HG02571 (cell line): ENCODE results near the gene FBXO11.
"Not testable (repeated sequence)": the region's sequence is repeated elsewhere in the genome, so short reads cannot be mapped to it uniquely, and the experiment has no call there.

ENCODE experiments used
- ATAC-seq: cut with Tn5 transposase; IDR thresholded peaks from one replicate; pipeline ENCODE4 v1.9.1; 2021; ENCODE audit warnings: mild to moderate bottlenecking, moderate library complexity; ENCODE audit not compliant: unreplicated experiment

FBXO11 gene

DNA sequence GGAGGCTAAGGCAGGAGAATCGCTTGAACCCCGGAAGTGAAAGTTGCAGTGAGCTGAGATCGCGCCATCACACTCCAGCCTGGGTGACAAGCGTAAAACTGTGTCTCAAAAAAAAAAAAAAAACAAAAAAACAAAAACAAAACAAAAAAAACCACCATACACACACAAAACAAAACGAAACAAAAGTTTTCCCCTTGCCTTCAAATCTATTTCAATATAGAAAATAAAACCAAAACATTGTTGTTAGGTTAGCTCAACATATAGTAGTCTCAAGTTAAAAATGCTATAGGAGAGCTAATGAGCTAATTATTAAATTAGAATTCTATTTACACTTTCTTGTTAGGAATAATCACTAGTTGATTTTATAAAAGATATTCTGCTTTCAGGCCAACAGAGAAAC lies 43.3 kb downstream of the FBXO11 start:
- ATAC-seq, result no peak

DNA sequence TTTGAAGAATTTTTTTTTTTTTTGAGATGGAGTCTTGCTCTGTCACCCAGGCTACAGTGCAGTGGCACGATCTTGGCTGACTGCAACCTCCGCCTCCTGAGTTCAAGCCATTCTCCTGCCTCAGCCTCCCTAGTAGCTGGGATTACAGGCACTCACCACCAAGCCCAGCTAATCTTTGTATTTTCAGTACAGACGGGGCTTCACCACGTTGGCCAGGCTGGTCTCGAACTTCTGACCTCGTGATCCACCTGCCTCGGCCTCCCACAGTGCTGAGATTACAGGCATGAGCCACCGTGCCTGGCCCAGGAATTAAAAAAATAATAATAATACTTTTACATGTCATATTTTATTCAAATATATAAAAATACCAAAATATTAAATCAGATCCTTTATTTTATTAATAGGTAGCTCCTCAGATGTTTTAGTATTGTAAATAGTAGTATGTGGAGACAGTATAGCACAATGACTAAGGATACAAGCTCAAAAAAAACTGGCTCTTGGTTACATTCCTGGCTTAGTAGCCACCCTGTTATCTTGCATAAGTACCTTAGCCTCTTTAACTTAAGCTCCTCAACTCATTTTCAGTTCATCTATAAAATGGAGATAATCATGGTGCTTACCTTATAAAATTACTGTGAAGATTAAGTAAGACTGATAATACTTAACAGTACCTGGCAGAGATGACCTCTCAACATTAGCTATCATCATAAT lies 53.1 kb downstream of the FBXO11 start:
- not testable (repeated sequence) for ATAC-seq

DNA sequence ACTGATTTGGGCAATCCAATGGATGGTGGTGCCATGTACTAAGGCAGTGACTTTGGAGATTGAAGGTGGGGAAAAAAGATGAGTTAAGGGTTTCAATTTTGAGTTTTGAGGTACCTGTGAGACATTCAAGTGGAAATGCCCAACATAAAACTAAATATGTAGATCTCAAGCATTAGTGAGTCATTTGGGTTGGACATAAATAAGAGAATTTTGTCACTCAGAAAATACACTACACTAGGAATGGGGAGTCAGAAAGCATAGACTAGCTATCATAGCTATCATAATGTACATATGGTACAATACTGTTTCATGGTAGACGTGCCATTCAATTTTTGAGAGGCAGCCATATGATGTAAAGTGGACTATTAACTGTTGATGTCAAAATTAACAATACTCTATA lies 56.1 kb downstream of the FBXO11 start:
- no peak for ATAC-seq

DNA sequence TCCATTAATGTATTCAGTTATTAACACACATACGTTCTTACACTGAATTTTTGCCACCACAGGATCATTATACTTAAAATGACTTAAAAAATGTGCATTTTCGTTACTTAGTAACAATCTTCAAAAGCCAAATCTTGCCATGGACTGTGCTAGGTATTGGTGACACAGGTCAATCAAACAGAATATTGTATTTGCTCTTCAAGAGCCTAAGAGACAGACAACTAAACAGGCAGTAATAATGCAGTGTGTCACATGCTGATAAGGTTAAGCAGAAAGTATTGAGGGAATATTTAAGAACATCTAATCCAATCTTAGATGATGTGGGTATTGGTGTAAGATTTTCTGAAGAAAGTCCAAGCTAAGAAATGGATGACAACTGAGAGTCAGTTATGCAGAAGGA lies 56.9 kb downstream of the FBXO11 start:
- no peak for ATAC-seq

DNA sequence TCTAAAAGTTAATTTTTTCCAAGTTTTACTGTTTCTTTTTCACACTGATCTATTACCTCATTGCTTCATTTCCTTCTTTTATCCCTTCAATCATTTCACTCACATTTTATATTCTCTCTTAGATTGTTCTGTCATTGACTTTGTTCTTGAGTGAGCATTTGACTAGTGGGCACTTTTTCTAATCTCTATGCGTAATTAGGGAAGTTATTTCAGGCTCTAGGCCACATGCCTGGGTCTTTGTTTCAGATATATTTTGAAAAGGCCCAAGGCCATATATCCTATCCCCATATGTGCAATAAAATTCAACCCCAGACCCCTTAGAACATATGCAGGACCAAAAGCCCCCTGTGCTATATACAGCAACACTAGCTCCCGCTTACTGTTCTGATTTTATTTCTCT lies 62.1 kb downstream of the FBXO11 start:
- no peak for ATAC-seq

DNA sequence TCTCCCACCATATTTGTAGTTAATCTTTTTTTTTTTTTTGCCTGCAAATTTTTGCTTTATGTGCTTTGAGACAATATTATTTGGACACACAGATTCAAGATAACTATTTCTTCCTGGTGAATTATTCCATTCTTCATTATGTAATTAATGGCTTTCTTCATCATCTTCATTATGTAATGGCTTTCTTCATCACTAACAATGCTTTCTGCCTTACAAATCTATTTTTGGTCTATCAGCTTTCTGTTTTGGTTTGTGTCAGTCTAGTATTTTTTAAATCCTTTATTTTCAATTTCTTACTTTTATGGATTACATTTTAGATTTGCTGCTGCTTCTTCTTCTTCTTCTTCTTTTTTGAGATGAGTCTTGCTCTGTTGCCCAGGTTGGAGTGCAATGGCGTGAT lies 62.9 kb downstream of the FBXO11 start:
- no peak for ATAC-seq

DNA sequence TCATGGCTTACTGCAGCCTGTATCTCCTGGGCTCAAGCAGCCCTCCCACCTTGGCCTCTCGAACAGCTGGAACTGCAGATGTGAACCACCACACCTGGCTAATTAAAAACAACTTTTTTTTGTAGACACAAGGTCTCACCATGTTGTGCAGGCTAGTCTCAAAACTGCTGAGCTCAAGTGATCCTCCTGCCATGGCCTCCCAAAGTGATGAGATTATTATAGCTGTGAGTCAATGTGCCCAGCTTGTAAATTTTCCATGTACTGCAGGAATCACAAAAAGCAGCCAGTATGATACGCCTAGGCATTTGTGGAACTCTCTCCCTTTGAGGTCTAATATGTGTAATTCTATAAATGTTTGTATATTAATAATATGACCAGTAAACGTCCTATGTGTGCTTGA lies 63.5 kb downstream of the FBXO11 start:
- no peak for ATAC-seq

DNA sequence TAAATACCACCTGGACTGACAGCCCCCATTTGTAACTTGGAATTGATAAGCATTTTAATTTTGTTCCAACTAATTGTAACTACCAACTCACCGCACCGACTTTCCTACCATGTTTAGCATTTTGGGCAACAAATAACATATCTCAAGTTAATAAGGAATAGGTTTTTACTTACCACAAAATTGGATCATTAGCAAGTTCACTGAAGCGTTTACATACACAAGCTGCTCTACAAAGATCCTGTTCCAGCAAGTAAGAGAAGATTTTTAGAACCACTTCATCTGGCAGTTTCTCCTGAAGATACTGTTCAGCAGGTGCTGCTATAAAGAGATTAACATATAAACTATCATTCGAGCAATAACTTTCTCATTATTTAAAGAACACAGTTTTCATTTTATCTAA lies 67.6 kb downstream of the FBXO11 start:
- no peak for ATAC-seq

DNA sequence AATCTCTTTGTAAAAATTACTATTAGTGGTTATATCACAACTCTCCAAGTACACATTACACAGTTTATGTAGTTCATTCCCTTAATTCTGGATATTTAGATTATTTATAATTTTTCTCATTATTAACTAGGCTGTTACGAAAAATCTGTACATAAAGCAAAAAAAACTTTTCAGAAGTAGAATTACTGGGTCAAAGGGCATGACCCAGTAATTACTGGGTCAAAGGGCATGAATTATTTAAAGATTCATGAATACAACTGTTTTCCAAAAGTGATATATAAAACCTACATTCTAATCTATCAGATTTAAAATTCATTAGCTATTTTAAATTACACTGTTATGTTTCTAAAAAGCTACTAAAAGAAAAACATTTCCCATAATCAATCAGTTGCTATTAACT lies 68.0 kb downstream of the FBXO11 start:
- ATAC-seq, result no peak

DNA sequence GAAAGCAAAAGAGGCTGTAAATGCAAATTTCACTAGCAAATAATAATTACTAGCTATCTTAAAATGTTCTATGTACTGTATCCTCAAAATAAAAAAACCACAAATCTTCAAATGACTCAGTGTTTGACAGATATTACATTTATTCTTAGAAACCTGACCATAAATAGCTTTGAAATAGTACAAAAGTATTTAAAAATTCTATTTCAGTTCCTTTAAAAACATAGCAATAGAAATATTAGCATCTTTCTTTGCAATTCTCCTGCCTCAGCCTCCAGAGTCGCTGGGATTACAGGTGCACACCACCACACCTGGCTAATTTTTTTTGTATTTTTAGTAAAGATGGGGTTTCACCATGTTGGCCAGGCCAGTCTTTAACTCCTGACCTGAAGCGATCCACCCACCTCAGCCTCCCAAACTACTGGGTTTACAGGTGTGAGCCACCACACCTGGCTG lies 72.8 kb downstream of the FBXO11 start:
- ATAC-seq, result peak; percentile 74

DNA sequence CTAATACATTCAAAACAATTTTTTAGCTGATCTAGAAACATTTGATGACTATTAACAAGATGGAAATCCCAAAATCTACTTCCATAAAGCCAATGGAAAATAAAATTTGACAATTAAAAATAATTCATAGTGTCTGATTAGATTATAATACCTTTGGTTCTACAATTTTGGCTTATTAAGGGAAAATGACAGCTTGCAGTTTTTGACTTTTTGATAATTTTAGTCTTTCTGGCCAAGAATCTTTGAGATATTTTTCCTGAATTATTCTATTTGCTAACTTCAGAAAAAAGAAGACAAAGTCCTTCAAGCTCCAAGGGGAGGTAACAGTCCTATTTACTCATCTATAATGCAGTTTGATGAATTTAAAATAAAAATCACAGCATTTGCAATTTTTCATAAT lies 83.8 kb downstream of the FBXO11 start:
- no peak for ATAC-seq

DNA sequence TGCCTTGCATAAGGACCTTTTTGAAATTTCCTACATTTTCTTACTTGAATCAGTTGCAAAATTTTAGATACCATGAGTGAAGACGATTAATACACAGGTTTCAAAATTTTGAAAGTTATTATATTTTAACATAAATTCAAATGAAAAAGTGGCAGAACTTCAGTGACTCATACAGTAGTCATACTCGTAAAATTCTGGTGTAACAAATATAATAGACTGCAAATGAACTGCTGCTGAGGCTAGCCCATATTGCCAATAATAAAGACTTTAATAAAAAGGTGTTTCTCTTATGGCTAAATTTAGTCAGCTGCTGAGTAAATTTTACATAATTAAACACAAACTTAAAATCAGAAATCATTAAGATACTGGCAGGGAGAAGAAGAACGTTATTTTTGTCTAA lies 86.5 kb downstream of the FBXO11 start:
- ATAC-seq, result no peak

DNA sequence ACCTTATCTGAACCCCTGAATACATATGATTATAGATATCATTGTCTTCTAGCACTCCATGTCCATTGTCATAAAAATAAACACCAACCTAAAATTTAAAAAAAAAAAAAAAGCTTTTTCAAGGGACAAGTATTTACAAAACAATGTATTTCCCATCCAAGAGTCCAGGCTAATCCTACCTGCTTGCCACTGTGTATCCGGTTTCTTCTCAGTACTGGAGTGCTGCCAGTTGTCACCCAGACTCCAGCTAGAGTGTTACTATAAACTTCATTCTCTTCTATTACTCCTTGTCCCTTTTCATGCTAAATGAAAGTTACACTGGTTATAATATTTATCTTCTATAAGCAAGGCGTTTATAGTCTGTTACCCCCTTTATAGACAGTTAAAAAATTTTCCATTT lies 87.5 kb downstream of the FBXO11 start:
- no peak for ATAC-seq

DNA sequence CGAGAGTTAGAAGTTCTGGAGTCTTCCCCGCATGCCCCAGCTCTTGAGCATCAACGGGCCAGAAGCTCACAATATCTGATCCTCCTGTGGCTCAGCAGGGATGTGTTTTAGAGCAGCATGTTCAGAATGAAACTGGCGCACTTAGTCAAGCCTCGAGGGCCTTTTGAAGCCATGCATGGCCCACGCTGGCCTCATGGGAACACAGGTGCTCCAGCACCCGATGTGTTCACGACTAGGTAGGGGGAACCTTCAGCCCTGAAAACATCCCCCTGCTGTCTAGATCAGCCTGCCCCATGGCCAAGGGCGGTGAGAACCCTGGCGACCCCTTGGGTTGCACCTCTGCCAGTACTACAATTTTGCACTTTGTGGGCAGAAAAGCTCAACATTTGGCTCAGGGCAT lies 90.5 kb downstream of the FBXO11 start:
- ATAC-seq, result no peak

DNA sequence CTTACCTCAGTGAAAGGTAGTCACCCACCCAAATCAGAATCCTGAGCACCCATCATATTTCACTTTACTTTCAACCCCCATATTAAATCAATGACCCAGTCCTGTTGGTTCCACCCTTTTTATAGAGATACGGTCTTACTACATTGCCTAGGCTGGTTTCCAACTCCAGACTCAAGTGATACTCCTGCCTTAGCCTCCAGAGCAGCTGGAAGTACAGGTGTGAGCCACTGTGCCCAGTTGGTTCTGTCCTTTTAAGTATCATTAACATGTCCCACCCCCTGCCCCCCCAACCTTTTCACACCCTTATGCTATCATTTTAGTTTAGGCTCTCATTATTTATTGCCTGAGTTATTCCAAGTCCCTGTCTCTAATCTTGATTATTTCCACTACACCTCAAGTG lies 94.6 kb downstream of the FBXO11 start:
- no peak for ATAC-seq

DNA sequence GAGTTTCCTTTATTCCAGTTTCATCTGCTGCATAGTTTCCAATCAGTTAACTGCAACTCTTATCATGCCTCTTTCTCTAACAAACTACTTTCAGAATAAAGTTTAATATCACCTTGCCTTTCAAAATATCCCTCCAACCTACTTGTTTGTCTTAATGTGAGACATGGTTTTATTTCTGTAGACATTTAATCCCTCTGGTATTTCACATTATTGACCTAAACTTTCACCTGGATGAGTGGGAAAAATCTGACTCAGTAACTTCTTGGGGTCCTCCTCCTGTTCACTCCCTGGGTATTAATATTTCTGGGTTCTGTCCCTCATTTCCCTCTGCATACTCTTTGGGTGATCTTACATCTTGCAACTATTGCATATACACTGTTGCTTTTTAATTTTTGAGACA lies 95.4 kb downstream of the FBXO11 start:
- ATAC-seq, result no peak

DNA sequence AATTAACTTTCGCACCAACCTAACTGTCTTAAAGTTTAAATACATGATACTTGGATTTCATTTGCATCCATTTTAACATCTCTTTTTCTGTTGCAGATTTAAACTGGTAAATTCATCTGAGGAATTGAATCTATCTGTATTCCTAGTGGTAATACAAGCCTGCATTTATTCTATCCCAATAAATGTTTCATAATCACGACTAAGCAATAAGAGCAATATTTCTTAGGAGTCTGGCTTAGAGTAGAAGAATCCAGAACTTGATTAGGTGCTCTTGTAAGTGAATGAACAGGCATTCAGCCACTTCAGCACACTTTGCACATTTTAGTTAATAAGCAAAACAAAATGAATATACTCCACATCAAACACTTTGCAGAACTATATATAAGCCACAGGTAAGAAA lies 96.4 kb downstream of the FBXO11 start:
- ATAC-seq, result no peak

DNA sequence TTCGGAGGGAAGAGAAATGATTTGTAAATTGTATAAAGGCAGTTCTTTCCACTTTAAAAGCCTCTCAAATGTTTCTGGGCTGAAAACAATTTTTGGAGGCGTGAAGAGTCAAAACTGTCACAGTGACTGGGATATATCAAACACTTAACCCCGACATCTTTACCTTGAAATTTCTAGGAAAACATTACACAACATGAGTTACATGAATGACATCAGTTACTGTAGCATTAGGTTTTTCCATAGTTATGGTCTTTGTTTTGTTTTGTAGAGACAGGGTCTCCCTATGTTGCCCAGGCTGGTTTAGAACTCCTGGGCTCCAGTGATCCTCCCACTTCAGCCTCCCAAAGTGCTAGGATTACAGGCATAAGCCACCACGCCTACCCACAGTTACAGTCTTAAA lies 97.7 kb downstream of the FBXO11 start:
- ATAC-seq, result no peak

DNA sequence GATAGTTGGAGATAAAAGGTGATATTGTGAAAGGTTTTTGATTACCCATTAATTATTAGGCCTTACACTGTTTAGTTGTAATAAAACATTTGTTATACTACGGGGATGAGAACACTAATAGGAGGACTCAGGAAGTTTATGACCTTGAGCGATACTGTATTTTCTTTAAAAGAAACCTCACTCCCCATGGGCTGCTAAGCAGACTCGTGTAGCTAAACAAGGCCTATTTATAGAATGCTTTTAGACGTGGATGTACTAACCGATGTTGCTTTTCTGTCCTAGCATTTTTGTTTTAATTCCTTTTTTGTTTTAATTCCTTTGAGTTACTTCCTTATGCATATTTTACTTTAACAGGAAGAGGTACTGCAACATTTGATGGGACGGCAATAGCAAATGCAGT lies 100.4 kb downstream of the FBXO11 start:
- ATAC-seq, result no peak

DNA sequence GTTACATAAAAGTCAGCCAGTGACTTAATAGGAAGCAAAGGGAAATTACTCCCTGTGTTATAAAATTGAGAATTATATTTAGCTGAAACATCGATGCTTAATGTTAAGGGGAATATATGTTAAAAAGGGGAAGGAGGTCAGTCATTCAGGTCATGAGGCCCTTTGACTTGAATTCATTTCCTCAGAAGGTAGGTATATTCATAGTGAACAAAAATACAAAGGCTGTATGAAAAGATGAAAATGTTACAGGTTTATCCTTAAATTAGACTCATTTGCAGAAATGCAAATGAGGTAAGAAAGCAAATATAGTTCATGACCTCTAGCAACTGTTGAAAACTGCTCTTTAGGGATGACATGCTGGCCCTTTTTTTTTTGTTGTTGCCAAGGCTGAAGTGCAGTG lies 102.5 kb downstream of the FBXO11 start:
- no peak for ATAC-seq

DNA sequence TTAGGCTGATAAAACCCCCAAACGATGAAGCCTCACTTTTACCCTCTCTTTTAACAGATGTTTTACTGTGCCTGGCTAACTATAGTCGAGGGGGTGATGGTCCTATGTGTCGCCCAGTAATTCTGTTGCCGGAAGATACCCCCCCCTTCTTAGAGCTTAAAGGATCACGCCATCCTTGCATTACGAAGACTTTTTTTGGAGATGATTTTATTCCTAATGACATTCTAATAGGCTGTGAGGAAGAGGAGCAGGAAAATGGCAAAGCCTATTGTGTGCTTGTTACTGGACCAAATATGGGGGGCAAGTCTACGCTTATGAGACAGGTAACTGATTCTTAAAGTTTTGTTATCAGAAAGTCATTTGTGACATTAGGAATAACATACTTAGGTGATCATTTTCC lies 102.9 kb downstream of the FBXO11 start:
- no peak for ATAC-seq

DNA sequence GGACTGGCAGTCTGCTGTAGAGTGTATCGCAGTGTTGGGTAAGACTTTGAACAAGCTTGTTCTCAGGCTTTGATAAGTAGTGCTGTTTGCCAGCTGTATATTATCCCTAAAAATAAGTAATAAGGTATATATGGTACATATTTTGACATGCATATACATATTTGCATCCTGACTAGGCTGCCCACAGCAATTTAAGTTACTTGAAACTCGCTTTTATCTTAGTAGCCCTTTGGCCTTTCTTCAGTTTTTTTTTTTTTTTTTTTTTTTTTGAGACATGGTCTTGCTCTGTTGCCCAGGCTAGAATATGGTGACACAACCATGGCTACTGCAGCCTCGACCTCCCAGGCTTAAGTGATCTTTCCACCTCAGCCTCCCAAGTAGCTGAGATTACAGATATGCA lies 105.2 kb downstream of the FBXO11 start:
- no peak for ATAC-seq

DNA sequence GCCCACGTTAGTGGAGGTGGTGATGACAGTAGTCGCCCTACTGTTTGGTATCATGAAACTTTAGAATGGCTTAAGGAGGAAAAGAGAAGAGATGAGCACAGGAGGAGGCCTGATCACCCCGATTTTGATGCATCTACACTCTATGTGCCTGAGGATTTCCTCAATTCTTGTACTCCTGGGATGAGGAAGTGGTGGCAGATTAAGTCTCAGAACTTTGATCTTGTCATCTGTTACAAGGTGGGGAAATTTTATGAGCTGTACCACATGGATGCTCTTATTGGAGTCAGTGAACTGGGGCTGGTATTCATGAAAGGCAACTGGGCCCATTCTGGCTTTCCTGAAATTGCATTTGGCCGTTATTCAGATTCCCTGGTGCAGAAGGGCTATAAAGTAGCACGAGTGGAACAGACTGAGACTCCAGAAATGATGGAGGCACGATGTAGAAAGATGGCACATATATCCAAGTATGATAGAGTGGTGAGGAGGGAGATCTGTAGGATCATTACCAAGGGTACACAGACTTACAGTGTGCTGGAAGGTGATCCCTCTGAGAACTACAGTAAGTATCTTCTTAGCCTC lies 107.2 kb downstream of the FBXO11 start:
- no peak for ATAC-seq
